T-helper 22 cell (primary cell): Measurements from ENCODE around the gene MEGF6.

Experiments used
- DNase-seq: peaks from one replicate; pipeline ENCODE4 v3.0.0-alpha.2; 2020; ENCODE audit warnings: low read depth

The MEGF6 gene

DNA sequence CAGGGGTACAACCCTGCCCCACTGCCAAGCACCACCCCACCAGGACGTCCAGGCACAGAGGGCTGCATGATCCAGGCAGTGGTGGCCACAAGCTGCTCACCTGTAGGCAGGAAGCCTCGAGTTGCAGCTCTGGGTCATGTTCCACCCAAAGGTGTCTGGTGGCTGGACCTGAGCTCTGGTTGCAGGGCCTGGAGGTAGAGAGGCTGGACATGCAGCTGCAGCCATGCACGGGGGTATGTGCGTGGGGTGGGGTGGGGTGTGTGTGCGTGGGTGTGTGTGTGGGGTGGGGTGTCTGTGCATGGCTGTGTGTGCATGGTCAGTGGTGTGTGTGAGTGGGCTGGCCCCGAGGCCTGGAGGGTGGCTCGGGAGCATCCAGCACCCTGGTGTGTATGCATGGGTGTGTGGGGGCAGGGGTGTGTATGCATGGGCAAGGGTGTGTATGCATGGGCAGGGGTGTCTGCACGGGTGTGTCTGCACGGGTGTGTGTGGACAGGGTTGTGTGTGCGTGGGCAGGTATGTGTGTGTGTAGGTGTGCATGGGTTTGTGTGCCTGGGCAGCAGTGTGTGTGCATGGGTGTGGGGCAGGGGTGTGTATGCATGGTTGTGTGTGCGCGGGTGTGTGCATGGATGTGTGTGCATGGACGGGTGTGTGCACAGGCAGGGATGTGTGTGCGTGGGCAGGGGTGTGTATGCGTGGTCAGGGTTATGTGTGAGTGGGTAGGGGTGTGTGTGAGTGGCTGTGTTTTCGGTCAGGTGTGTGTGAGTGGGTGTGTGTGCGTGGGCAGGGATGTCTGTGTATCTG, 141.3 kb downstream of the MEGF6 start:
- no peak for DNase-seq

DNA sequence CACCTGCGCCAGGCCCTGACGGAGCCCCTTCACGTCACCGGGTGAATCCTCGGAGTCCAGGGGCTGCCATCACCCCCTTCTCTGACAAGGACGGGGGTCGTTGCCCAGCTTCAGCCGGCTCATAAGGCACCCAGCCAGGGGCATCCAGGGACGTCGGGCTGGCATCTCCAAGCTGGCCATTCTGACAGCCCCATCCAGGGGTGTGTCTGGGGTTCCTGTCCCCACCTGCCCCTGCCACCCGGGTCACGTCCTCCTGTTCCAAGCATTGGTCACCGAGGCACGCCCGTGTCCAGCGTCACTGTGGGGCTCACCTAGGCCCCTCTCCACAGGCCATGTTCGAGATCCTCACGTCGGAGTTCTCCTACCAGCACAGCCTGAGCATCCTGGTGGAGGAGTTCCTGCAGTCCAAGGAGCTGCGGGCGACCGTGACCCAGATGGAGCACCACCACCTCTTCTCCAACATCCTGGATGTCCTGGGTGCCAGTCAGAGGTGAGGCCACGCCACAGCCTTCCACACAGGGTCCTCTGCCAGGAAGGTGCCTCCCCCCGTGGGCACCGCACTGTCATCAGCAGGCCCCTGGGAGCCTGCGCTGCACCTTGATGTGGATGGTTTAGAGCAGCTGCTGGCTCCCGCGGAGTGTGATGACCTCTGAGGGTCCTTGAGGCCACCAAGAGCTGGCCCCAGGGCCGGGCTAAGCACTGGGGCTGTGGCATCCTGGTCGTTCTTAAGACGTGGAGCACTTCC, 142.0 kb downstream of the MEGF6 start:
- DNase-seq, result no peak

DNA sequence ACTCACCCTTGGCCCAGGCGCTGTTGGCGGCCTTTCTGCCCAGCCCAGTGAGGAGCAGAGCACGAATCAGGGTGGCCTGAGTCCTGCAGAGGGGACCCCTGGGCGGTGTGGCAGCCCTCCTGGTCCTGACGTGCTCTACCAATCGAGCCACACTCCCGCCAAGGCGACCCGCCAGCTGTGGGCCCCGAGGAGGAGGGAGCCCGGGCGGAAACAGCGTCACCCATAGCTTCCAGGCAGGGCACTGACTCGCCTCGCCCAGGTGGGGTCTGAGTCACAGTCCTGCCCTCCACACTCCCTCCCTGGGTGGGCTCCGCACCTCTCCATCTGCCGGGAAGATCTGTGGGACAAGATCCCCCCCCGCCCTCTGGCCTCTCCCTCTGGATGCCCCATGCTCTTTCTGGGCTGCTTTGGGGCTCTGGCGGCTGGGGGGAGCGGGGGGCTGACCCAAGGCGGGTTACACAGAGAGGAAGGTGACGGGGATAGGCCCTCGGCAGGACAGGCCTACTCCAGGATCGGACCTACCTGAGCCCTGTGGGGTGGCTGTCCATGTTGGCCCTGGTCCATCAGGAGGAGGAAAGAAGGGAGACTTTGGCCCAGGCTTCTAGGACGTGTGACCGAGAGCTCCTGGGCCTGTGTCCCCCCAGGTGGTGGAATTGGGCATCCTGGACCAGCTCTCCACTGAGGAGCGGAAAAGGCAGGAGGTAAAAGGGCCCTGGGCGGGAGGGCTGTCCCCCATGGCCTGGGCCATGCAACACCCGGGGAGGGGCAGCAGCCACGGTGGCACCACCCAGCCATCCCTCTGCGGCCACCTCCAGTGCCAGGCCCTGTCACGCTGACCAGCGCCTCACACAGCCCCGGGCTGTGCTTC, 142.8 kb downstream of the MEGF6 start:
- DNase-seq, result no peak

DNA sequence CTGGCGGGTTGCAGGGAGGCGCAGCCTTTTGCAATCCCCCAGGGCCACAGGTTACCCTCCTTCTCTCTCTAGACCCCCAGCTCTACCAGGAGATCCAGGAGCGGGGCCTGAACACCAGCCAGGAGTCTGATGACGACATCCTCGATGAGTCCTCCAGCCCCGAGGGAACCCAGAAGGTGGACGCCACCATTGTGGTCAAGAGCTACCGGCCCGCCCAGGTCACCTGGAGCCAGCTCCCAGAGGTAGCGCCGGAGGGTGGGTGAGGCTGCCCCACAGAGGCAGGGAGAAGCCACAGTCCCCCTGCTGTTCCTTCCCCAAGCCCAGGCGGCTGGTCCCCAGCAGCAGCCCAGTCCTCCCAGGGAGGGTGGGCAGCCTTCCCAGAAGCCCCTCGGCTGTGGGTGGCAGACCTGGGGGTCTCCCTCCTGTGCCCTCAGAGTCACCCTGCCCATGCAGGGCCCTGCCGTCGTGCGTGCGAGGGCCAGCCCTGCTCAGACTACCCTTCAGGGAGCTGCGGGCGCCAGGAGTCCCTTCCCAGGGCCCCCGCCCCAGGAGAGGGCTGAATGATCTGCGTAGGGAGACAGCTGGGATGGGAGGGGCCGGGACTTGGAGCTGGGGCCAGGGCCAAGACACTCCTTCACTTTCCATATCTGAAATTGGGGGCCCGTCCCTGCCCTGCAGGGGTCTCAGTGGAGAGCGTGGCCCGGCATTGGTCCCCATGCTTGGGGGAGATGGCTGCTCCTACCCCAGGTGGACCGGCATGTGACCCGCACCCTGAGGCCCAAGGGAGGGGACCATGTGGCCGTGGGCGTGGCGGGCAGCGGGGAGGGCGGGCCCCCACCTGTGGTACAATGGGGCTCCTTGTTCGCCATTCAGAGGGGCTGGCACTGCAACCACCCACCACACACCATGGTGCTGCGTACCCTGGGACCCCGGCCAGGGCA, 143.9 kb downstream of the MEGF6 start:
- DNase-seq, result no peak

DNA sequence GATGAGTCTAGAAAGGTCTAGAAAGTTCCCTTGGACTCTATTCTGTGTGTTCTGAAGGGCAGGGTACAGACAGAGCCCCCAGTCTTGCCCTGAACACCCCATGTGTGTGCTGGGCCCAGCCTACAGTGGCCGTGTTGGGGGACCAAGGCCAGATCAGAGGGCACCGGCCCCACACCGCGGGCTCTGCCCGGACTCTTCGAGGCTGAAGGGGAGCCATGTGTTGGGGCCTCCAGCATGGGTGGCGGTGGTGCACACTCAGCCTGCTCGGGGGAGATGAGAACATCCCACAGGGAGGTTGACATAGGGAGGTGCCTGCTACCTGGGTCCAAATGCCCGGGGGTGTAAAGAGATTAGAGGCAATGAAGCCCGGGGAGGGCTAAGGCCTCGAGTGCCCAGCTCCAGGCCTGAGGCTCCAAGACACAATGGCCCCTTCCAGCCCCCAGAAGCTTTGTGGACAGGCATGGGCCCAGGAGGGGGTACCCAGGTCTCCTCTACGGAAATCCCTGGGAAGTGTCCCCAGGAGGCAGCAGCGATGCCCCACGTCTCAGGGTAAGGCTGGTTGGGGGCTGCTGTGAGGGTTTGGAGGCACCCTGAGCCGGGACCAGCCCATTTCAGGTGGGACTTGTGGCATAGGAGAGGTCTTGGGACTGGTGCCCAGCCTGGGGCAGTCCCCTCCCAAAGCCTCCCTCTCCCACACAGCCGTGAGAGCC, 144.8 kb downstream of the MEGF6 start:
- no peak for DNase-seq

DNA sequence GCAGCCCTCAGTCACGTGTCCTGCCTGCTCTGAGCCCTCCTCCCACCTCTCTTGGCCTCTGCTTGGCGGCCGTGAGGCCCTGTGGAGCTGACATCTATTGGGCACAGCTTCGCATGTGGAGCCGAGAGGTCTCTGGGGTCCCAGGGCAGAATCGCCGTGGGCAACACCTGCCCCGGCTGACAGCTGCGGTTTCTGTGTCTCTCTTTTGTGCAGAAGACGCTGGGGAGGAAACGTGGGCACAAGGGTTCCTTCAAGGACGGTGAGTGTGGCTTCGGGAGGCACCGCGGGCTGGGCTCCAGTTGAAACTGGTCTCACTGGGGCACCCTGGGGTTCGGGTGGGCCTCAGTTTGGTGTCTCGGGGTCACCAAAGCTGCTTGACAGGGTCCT, 145.4 kb downstream of the MEGF6 start:
- no peak for DNase-seq

DNA sequence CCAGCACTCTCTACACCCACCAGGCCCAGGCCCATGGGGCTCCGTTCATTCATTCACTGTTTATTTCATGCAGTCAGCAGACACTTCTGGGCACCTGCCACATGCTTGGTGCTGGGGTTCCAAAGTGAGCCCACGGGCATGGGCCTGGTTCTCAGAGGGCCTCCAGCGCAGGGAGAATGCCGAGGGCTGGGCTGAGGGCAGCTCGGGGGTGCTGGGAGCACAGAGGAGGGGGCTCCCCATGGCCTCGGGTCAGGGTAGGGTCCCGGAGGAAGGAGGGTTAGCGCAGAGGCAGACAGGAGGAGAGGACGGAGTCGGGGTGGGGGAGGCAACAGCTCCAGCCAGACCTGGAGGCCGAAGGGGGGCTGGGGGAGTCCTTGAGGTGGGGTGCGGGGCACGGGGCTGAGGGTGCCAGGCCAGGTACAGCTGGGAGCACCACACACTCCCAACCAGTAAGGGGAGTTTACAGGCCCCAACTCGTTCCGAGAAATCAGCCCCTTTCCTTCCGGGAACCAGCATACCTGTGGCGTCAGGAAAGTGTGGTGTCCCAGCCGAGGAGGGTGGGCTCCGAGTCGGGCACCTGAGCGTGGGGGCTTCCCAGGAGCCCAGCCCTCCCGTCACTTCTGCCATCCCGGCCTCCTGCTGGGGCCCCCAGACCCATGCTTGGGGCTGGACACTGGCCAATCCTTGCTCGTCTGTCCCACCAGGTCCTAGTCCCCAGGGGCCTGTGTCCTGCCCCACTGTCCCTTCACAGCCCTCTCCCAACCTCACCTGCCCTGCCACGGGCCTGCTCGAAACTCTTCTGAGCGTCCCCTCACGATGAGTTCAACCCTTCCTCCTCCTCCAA, 146.0 kb downstream of the MEGF6 start:
- no peak for DNase-seq

DNA sequence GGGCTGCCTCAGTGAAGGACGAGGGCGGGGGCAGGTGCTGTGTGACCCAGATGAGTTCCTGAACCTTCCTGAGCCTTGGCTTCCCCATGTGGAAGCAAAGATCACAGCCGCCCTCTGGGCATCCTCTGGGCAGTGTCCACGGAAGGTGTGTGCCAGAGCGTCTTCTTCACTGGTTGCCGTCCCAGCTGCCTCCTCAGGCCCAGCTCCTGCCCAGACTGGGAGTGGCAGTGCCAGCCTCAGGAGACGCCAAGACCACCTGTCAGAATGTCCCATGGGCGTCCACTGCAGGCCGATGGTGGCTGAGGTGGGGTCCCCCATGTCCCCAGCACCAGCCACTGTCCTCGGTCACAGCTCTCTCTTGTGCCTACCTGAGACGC, 146.7 kb downstream of the MEGF6 start:
- no peak for DNase-seq

DNA sequence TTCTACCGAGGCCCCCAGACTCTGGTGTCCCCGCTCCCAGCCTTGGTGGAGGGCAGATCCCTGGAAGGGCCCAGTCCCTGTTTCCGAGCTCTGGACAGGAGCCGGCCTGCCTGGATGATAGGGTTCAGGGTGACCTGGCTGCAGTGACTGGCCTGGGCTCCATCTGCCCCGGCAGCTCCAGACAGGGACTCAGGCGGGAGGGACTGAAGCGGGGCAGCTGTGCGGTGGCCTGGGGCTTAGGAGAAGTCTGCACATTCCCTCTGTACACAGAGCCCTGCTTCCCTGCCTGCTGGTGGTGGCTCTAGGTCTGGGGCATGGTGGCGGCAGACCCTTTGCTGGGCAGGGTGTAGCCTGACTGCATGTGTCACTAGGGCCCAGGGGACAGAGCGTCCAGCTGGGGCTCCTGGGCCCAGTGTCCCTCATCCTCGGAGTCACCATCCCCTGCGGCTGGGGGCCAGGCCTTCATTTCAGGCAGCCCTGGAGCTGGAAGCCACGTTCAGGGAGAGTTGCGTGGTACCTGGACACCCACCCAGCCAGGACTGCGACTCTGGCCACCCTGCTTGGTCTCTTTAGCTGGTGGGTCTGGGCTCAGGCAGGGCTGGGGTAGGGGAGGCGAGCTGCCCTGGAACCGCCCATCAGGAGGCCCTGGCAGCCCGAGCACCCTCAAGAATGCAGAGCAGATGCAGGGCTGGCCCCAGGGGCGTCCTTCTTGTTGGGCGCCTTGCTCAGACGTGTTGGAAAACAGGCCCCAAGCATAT, 147.2 kb downstream of the MEGF6 start:
- DNase-seq, result no peak

DNA sequence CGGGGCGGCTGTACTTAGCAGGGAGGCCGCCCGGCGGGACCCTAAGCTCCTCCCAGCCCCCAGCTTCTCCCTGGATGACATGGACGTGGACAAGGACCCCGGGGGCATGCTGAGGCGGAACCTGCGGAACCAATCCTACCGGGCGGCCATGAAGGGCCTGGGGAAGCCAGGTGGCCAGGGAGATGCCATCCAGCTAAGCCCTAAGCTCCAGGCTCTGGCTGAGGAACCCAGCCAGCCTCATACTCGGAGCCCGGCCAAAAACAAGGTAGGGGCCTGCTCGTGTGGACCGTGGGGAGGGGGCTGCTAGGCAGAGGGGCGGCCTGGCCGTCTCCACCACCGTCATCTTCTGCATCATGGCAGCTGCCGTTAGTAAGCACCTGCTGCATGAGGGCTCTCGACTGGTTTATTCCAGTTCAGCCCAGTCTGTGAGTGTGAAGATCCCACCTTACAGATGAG, 147.9 kb downstream of the MEGF6 start:
- DNase-seq, result no peak

DNA sequence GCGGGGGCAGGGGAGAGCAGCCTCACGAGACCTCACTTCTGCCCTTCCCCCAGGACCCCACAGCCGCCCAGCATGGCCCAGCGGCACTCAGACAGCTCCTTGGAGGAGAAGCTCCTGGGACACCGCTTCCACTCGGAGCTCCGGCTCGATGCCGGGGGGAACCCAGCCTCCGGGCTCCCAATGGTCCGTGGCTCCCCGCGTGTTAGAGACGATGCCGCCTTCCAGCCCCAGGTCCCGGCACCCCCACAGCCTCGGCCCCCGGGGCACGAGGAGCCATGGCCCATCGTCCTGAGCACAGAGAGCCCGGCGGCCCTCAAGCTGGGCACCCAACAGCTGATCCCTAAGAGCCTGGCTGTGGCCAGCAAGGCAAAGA, 148.3 kb downstream of the MEGF6 start:
- no peak for DNase-seq

DNA sequence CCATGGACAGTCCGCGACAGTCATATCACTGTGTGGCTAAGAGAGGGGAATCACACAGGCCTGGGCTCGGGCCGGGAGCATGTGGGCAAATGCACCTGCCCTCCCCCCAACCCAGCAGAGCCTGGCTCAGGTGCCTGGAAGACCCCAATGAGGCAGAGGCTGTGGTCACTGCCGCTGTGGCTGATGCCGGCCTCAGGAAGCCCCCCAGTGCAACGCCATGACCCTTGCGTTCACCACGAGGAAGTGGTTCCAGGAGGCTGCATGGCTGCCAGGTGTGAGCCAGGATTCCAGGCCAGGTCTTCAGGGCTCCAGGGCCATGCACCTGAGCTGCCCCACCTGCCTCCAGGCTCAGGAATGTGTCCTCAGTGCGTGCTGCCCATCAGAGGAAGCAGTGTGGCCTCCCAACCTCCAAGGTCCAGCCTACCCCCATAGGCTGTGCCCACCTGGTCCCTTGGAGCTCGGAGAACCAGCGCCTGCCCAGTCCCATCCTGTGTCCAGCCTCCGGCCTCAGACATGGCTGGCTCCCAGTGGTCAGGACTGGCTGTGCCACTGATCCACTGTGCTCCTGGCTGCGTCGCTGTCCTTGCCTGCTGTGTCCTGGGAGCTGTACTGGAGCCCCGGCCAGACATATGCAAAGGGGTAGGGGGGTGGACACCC, 148.8 kb downstream of the MEGF6 start:
- no peak for DNase-seq

DNA sequence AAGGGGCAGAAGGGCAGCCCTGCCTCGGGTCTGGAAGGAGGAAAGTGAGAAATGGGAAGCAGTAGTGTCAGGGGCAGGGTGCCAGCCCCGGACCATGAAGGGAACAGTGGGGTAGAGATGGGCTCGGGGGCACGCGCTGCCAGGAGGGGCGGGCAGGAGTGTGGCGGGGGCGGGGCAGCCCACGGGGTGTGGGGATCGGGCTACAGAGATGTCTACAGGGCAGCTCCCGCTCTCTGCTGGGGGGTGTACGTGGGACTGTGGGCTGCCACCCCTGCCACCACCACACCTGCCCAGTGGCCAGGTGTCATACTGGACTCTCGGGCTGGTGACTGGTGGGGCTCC, 149.4 kb downstream of the MEGF6 start:
- no peak for DNase-seq

DNA sequence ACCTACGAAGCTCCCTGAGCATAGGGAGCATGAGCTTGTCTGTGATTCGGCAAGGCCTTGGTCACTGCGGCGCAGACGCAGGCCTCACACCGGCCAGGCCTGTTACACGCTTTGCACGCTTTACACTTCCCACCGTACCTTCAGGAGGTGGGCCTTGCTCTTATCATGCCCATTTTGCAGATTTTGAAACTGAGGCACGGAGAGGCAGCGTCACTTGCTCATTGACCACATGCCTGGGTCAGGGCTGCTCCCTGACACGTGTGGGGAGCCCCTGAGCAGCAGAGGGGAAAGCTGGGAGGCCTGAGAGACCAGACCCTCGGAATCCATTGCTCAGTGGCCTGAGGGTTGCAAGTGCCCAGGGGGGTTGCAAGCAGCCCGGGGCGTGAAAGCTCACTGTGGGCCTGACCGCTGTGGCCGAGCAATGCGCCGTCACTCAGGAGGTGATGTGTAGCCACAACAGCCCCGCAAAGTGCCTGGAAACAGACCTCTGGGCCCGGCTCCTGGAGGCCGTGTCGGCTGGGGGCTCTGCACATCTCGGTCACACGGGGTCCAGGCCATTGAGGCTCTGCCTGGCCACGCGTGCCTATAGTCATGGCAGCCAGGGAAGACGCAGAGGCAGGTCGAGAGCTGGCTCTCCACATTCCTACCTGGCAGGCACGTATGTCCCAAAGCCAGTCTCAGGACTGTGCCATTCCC, 149.9 kb downstream of the MEGF6 start:
- no peak for DNase-seq

DNA sequence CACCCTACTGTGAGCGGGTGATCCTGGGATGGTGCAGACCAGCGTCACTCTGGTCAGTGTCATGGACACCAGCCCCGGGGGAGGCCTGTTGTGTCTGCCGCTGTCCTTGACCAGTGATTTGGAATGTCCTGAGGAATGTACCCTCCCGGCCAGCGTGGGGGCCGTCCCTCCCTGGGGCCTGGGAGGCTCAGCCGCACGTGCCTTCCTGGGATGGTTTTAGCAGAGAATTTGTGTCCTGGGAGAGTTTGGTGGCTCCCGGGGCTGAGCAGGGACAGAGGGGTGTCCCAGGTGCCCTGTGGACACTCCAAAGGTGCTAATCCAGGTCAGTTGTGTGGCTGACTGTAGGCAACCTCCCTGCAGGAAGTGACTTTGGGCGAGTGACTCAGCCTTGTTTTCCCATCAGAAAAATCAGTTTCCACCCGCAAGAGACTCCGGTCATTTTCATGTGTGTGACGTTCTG, 150.6 kb downstream of the MEGF6 start:
- no peak for DNase-seq

DNA sequence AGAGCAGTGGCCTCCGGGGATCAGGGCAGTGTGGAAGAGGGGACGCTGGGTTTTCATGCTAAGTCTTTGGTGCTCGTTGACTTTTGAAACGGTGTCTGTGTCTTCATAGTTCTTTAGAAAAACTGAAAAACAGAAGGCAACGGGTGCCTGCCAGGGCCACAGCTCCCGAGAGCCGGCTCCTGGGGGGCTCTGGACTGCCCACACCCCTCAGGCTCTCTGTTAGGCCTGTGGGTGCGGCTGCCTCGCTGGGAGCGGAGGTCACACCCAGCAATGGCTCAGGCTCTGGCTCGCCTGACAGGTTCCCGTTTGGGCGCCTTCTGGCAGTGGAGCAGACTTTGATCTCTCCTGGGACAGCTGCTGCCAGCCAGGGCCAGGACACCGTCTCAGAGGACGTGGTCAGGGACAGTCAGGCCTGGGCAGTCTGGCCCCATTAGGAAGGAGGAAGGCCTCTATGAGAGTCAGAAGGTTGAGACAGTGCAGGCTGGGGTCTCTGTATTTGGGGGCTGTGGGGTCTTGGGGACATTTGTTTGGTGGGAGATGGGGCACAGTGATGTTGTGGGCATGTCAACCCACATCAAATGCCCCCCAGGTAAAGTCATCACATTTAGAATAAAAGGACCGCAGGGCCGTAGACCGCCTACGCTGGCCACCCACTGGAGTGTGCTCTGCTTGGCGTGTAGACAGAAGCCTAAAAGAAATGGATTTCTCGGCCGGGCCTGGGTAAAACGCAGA, 151.2 kb downstream of the MEGF6 start:
- DNase-seq, result no peak
